Breast epithelium (tissue), 3 donors: ENCODE measurements around the gene FUCA1.

Experiments used
- CTCF ChIP-seq, 3 donors: fragments of 450-650 bp; IDR thresholded peaks; one replicate each; pipeline ENCODE4 v1.5.1; 2016 to 2017; ENCODE audit warnings: antibody characterized with exemption in 3 of 3, mild to moderate bottlenecking in 3 of 3, moderate library complexity in 3 of 3
- POLR2A ChIP-seq: fragments of 450-650 bp; IDR thresholded peaks from one replicate; pipeline ENCODE4 v1.6.1; 2016; ENCODE audit warnings: antibody characterized with exemption, mild to moderate bottlenecking, moderate library complexity
- POLR2AphosphoS5 ChIP-seq, 3 donors: sonication (generic); formaldehyde crosslinking; IDR thresholded peaks; one replicate each; pipeline ENCODE4 v1.6.1; 2017; ENCODE audit warnings: antibody characterized with exemption in 3 of 3

- TF ChIP-seq CTCF (IDR thresholded peaks at IDR 0.05) (no peak), POLR2AphosphoS5 (IDR thresholded peaks at IDR 0.05) (no peak), POLR2A (no peak)
Measured at GRCh38 chr1:23904748-23905357, 36.8 kb upstream of the FUCA1 start.
